Measurements from ENCODE around the gene PABPN1.

The PABPN1 gene

GRCh38 chr14:23310546-23310945 is 10.7 kb upstream of the PABPN1 start:
- ATAC-seq: no peak
- no peak for TF ChIP-seq ZFP30 (CRISPR knock-in tag; IDR thresholded peaks at IDR 0.05)
- TF ChIP-seq ISL1 (CRISPR knock-in tag; IDR thresholded peaks at IDR 0.05): no peak
- TF ChIP-seq POU6F1 (CRISPR knock-in tag; IDR thresholded peaks at IDR 0.05; ENCODE audit: borderline replicate concordance, low read depth): no peak
- no peak for TF ChIP-seq SNAI2 (CRISPR knock-in tag; IDR thresholded peaks at IDR 0.05)
- TF ChIP-seq GLIS3 (CRISPR knock-in tag; IDR thresholded peaks at IDR 0.05): no peak
- no peak for TF ChIP-seq RARB (CRISPR knock-in tag; IDR thresholded peaks at IDR 0.05)
- TF ChIP-seq ZNF70 (CRISPR knock-in tag; IDR thresholded peaks at IDR 0.05): no peak
- no peak for TF ChIP-seq BACH2 (CRISPR knock-in tag; IDR thresholded peaks at IDR 0.05; ENCODE audit: borderline replicate concordance)
- no peak for TF ChIP-seq ESRRG (CRISPR knock-in tag; IDR thresholded peaks at IDR 0.05)
- no peak for TF ChIP-seq ZNF8 (CRISPR knock-in tag; IDR thresholded peaks at IDR 0.05)
- TF ChIP-seq TCF4 (CRISPR knock-in tag; IDR thresholded peaks at IDR 0.05; ENCODE audit: borderline replicate concordance): no peak
- TF ChIP-seq CSRNP3 (CRISPR knock-in tag; IDR thresholded peaks at IDR 0.05): no peak
- no peak for TF ChIP-seq TOX (CRISPR knock-in tag; IDR thresholded peaks at IDR 0.05; ENCODE audit: borderline replicate concordance)
- TF ChIP-seq ZFP3 (CRISPR knock-in tag; IDR thresholded peaks at IDR 0.05): no peak
- TF ChIP-seq TSHZ2 (CRISPR knock-in tag; IDR thresholded peaks at IDR 0.05): no peak
- no peak for TF ChIP-seq OSR1 (CRISPR knock-in tag; IDR thresholded peaks at IDR 0.05)
- TF ChIP-seq ARNTL (CRISPR knock-in tag; IDR thresholded peaks at IDR 0.05; ENCODE audit: borderline replicate concordance, low read depth): no peak

- TF ChIP-seq ZFP3 (CRISPR knock-in tag; IDR thresholded peaks at IDR 0.05) (no peak), RARB (CRISPR knock-in tag; IDR thresholded peaks at IDR 0.05) (no peak), CSDC2 (CRISPR knock-in tag; IDR thresholded peaks at IDR 0.05) (no peak), ARNTL (CRISPR knock-in tag; IDR thresholded peaks at IDR 0.05; ENCODE audit: borderline replicate concordance, low read depth) (no peak), TSHZ2 (CRISPR knock-in tag; IDR thresholded peaks at IDR 0.05) (no peak), TCF4 (CRISPR knock-in tag; IDR thresholded peaks at IDR 0.05; ENCODE audit: borderline replicate concordance) (no peak), ISL1 (CRISPR knock-in tag; IDR thresholded peaks at IDR 0.05) (no peak), ESRRG (CRISPR knock-in tag; IDR thresholded peaks at IDR 0.05) (no peak), CSRNP3 (CRISPR knock-in tag; IDR thresholded peaks at IDR 0.05) (no peak), OSR1 (CRISPR knock-in tag; IDR thresholded peaks at IDR 0.05) (no peak), ZNF70 (CRISPR knock-in tag; IDR thresholded peaks at IDR 0.05) (no peak), ZNF8 (CRISPR knock-in tag; IDR thresholded peaks at IDR 0.05) (no peak), ZC3H10 (CRISPR knock-in tag; IDR thresholded peaks at IDR 0.05) (no peak), POU6F1 (CRISPR knock-in tag; IDR thresholded peaks at IDR 0.05; ENCODE audit: borderline replicate concordance, low read depth) (no peak), BACH2 (CRISPR knock-in tag; IDR thresholded peaks at IDR 0.05; ENCODE audit: borderline replicate concordance) (no peak)
- no peak for ATAC-seq
Measured at GRCh38 chr14:23316300-23316699, 5.0 kb upstream of the PABPN1 start.
